Peyer's patch (tissue), 4 donors: ENCODE data around the gene PRPF18. TPM values are rescaled to one million over a fixed set of nuclear protein-coding genes. Genes with fewer than 3 reads are reported as not detected.

Source experiments
- DNase-seq, 3 donors: peaks; one replicate each; pipeline ENCODE4 v3.0.0-alpha.2; 2017 to 2019
- H3K27ac ChIP-seq, 4 donors: fragments of 200-600 bp; sonication (generic); one replicate each; pipeline ENCODE4 v1.5.1; 2016 to 2019
- H3K27me3 ChIP-seq, 2 donors: fragments of 200-600 bp; sonication (generic); one replicate each; pipeline ENCODE4 v1.5.1; 2019
- H3K36me3 ChIP-seq, 3 donors: fragments of 200-600 bp; sonication (generic); one replicate each; pipeline ENCODE4 v1.5.1; 2016 to 2019
- H3K4me1 ChIP-seq, 4 donors: fragments of 200-600 bp; sonication (generic); one replicate each; pipeline ENCODE4 v1.5.1; 2016 to 2019
- H3K4me3 ChIP-seq, 4 donors: fragments of 200-600 bp; sonication (generic); 1 replicate in 3 of 4; 2 replicates in 1 of 4; pipeline ENCODE4 v1.5.1; 2016 to 2019; ENCODE audit warnings: mild to moderate bottlenecking in 1 of 4
- H3K9me3 ChIP-seq, 4 donors: fragments of 200-600 bp; sonication (generic); one replicate each; pipeline ENCODE4 v1.5.1; 2016 to 2019; ENCODE audit warnings: mild to moderate bottlenecking in 1 of 4
- CTCF ChIP-seq, 6 experiments: fragments of 450-650 bp in 4 of 6; fragments of 200-600 bp in 2 of 6; sonication (generic) in 1 of 6; IDR thresholded peaks; one replicate each; pipeline ENCODE4 v1.5.1; 2017 to 2019; ENCODE audit warnings: antibody characterized with exemption in 6 of 6, mild to moderate bottlenecking in 3 of 6, moderate library complexity in 1 of 6
- POLR2A ChIP-seq, 2 donors: fragments of 450-650 bp; IDR thresholded peaks; one replicate each; pipeline ENCODE4 v1.5.1; 2017; ENCODE audit warnings: antibody characterized with exemption in 2 of 2, mild to moderate bottlenecking in 2 of 2, moderate library complexity in 2 of 2
- total RNA-seq, 4 donors: library from RNA; depleted of rRNA; stranded (reverse); fragments of >200 nt; gene quantifications; one replicate each; pipeline ENCODE4 v1.1.0, GENCODE V29; 2016

PRPF18 gene
- total RNA-seq, 4 donors from 2014 or later = 39.9 to 175 (median 49.6) TPM

GRCh38 chr10:13604357-13605040, 17.7 kb downstream of the PRPF18 start:
- no peak for DNase-seq
- H3K4me3 ChIP-seq = no peak overlapping the region
- no peaks in the 10 kb centered on the region for H3K27me3 ChIP-seq
- H3K27ac ChIP-seq = no peak overlapping the region
- peaks cover 0 to 57% (median 0%) of the 10 kb centered on the region in 3 donors for H3K36me3 ChIP-seq
- TF ChIP-seq POLR2A (IDR thresholded peaks at IDR 0.05) (no peak), CTCF (IDR thresholded peaks at IDR 0.05) (no peak)
- no peaks in the 10 kb centered on the region for H3K9me3 ChIP-seq
- no peaks in the 10 kb centered on the region for H3K4me1 ChIP-seq

- no peaks in the 10 kb centered on the region for H3K9me3 ChIP-seq
- TF ChIP-seq CTCF (IDR thresholded peaks at IDR 0.05) (no peak), POLR2A (IDR thresholded peaks at IDR 0.05) (no peak)
- H3K36me3 ChIP-seq = peaks cover 0 to 48% (median 0%) of the 10 kb centered on the region in 3 donors
- H3K4me1 ChIP-seq = no peaks in the 10 kb centered on the region
- DNase-seq = no peak
- H3K27me3 ChIP-seq = no peaks in the 10 kb centered on the region
- H3K27ac ChIP-seq = no peak overlapping the region
- no peak overlapping the region for H3K4me3 ChIP-seq
These were observed 21.6 kb downstream of the PRPF18 start for GRCh38 chr10:13608246-13608853.

DNA sequence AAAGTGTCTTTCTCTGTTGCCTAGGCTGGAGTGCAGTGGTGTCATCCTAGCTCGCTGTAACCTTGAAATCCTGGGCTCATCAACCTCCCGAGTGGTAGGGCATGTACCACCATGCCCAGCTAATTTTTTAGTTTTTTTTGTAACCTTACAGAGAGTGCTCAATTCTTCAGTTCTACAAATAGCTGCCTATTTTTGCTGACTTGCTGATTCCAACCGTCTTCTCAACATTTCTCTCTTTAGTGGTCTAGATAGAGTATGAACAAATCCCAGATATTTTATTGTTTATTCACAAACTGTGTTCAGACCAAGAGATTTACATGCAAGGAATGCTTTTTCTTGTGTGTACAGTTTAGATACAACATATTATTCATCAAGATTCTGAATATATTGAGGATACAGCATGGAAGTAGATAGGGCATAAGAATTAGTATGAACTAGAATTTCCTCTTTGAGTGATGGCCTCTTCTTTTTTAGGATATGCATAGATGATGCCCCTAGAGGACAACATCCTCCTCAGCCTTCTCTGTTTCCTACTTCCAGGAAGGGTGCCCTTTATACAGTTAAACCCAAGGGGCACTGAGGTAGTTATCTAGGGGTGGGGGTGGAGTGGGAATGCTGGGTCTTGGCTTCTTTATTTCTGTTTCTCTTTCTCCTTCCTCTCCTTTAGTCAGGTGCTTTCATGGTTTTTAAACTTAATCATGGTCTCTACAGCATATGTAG, 26.0 kb downstream of the PRPF18 start:
- H3K36me3 ChIP-seq = peaks cover 0 to 68% (median 0%) of the 10 kb centered on the region in 3 donors
- no peak for DNase-seq
- no peak overlapping the region for H3K27ac ChIP-seq
- no peaks in the 10 kb centered on the region for H3K27me3 ChIP-seq
- peak in 1 of 6 experiments; percentile 7 for TF ChIP-seq CTCF (IDR thresholded peaks at IDR 0.05)
- no peak for TF ChIP-seq POLR2A (IDR thresholded peaks at IDR 0.05)
- no peaks in the 10 kb centered on the region for H3K9me3 ChIP-seq
- H3K4me3 ChIP-seq = no peak overlapping the region
- H3K4me1 ChIP-seq = no peaks in the 10 kb centered on the region

DNA sequence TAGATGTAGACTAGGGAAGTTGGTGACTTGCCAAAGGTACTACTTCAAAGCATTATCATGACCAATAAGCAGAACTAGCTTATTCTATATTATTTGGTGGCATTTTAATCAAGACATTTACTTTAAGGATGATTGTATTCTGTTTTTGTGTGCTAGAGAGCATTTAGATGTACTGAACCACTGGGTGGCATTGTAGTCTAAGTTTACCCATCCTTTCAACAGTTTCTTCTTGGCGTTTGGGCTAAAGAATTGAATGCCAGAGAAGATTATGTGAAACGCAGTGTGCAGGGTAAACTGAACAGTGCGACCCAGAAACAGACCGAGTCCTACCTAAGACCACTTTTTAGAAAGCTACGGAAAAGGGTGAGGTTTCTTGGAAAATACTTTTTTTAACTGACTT, 26.8 kb downstream of the PRPF18 start:
- no peaks in the 10 kb centered on the region for H3K27me3 ChIP-seq
- DNase-seq = no peak
- peaks cover 0 to 70% (median 0%) of the 10 kb centered on the region in 3 donors for H3K36me3 ChIP-seq
- H3K9me3 ChIP-seq = no peaks in the 10 kb centered on the region
- H3K27ac ChIP-seq = no peak overlapping the region
- no peaks in the 10 kb centered on the region for H3K4me1 ChIP-seq
- no peak overlapping the region for H3K4me3 ChIP-seq
- TF ChIP-seq CTCF (IDR thresholded peaks at IDR 0.05) (peak in 3 of 6 experiments; percentile 20 to 36 (median 26)), POLR2A (IDR thresholded peaks at IDR 0.05) (no peak)

DNA sequence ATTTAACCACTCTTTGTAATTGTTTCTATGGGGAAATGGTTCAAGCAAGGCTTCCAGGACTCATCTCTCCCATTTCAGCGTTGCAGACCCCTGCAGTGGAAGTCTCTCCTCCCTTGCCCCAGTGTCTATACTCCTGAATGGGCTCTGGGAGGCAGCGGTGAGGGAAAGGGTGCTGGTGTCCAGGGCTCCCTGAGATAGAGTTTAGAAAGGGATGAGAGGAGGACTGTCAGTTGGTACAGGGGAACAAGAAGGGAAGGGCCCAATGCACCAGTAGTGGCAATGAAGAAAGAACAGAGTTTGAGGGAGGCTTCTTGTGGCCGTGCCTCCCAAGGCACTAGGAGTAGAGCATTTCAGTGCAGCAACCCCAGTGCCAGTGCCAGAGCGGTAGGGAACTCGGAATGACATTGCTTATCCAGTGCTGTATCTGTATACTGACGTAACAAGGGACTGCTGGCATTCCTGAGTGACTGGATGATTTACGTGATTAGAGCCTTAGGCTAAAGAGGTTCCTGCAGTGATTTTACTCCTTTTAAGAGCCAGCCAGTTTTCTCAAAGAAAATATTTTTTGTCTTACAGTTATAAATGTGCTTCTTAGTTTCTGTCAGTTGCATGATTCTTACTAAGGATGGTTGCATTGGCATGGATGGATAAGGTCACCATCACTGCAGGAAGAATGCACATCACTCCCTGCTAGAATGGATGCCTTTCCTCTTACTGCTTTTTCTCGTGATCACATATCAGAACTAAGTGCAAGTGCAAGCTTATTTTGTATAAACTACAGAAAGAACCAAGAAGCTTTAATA, 28.0 kb downstream of the PRPF18 start:
- DNase-seq = no peak
- TF ChIP-seq CTCF (IDR thresholded peaks at IDR 0.05) (no peak), POLR2A (IDR thresholded peaks at IDR 0.05) (no peak)
- Histone ChIP-seq H3K4me3 (no peak overlapping the region), H3K27ac (no peak overlapping the region), H3K27me3 (no peaks in the 10 kb centered on the region), H3K36me3 (peaks cover 0 to 63% (median 0%) of the 10 kb centered on the region in 3 donors), H3K4me1 (no peaks in the 10 kb centered on the region), H3K9me3 (no peaks in the 10 kb centered on the region)
